Mammary microvascular endothelial cell (primary cell): ENCODE data around the gene TIMM13. TPM values are rescaled to one million over a fixed set of nuclear protein-coding genes. Genes with fewer than 3 reads are reported as not detected.

ENCODE experiments used
- total RNA-seq: library from RNA; depleted of rRNA; stranded (reverse); fragments of >200 nt; gene quantifications from 2 replicates; pipeline ENCODE4 v1.2.3, GENCODE V29; 2015

TIMM13 gene
- 59.9 and 60.8 TPM in 2 replicates for total RNA-seq

DNA sequence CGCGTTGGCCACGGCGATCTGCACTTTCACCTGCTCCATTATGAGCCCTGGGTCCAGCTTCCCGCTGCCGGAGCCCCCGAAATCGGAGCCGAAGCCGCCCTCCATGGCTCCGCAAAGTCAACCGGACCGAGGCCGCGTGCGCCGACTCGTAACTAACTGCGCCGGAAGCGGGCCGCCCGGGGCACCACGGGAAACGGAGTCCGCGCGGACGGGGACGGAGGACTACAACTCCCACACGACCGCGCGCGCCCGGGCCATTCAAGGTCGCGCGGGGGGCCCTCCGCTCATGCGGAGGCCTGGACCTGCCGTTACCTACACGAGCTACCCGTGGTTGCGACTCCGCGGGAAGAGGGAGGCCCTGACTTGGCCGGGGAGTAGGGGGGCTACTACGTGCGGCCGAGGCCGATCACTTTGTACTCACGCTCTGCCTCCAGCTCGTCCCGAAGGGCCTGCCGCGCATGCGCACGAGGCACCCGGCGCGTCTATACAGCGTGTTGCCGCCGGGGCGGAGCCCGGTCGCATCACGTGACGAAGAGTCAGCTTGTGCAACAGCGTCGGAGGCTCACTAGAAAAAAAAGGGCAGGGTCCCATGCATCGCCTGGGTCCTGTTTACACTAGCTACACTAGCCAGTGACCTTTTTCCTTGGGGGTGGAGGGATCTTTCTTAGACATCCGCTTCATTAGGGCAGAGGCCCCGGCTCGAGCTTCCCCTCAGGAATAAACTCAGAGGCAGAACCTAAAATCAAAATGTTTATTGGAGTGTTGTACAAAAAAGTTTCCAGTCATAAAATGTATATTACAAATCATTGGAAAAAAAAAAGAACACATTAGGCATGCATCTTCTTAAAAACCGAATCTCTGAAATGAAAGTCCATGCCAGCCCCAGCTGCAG, at the start of gene TIMM13:
Gene TIMM13, minus strand, starts transcription at position 158 of the 892 bp plus-strand sequence. Its CDS starts 53 bp downstream, at position 105.

DNA sequence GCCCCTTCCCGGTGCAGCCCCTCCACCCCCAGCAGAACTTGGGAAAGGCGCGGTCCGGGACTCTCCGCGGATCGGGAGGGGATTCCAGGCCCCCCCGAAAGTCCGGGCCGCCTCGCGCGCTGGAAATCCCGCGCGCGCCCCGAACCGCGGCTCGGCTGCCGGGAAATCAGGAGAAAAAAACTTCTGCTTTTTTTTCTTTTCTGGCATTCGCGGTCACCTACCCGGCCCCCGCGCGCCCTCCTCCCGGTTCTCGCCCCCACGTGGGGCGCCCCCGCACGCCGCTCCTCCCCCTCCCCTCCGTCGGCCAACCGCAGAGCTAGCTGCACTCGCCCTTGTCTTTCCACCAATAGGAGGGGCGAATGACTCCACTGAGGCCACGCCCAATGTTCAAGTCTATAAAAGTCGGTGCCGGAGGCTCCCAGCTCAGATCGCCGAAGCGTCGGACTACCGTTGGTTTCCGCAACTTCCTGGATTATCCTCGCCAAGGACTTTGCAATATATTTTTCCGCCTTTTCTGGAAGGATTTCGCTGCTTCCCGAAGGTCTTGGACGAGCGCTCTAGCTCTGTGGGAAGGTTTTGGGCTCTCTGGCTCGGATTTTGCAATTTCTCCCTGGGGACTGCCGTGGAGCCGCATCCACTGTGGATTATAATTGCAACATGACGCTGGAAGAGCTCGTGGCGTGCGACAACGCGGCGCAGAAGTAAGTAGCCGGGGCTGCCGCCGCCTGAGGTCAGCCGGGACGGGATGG, 48.5 kb upstream of the TIMM13 start, which contains the start of gene GADD45B:
Gene GADD45B, plus strand, starts transcription at position 426 of the 749 bp plus-strand sequence. Its CDS starts 232 bp downstream, at position 658.

Other genes with a start within 250 kb of the TIMM13 start
- gene PLEKHJ1, start 191.3 kb downstream of the TIMM13 start, total RNA-seq = 60.6 and 70.9 TPM in 2 replicates
- gene SF3A2, start 190.8 kb downstream of the TIMM13 start, total RNA-seq = 37.7 and 47.2 TPM in 2 replicates
- 0.33 TPM in 1 of 2 replicates, not detected in the other for gene AMH, start 178.3 kb downstream of the TIMM13 start, total RNA-seq
- not detected in 2 replicates for gene JSRP1, start 171.2 kb downstream of the TIMM13 start, total RNA-seq
- not detected in 2 replicates for gene PEAK3, start 145.4 kb downstream of the TIMM13 start, total RNA-seq
- gene LINGO3, start 119.4 kb downstream of the TIMM13 start, total RNA-seq = not detected in 2 replicates
- gene LSM7, start 99.0 kb downstream of the TIMM13 start, total RNA-seq = 253 and 374 TPM in 2 replicates
- 23.5 and 33.2 TPM in 2 replicates for gene SPPL2B, start 98.9 kb downstream of the TIMM13 start, total RNA-seq
- gene TMPRSS9, start 67.3 kb downstream of the TIMM13 start, total RNA-seq = not detected in 2 replicates
- 174 and 185 TPM in 2 replicates for gene LMNB2, start 29.4 kb upstream of the TIMM13 start, total RNA-seq
- 81.4 and 87.7 TPM in 2 replicates for gene GADD45B, start 48.5 kb upstream of the TIMM13 start, total RNA-seq